D721Med (cell line): Measurements from ENCODE around the gene BCAR3.

Experiments
- DNase-seq: peaks from one replicate; pipeline ENCODE4 v3.0.0; 2011; ENCODE audit warnings: low spot score; ENCODE audit not compliant: insufficient read length
- FAIRE-seq: peaks from 2 replicates; lab custom pipeline; 2011; peaks lifted over from hg19 to GRCh38; lab: Jason Lieb, UNC
- TF ChIP-seq, protein P1 (sequence below): IDR thresholded peaks from 2 replicates; pipeline ENCODE4 v1.5.1; 2012; ENCODE audit warnings: mild to moderate bottlenecking, control low read depth; ENCODE audit not compliant: insufficient read depth; ENCODE audit errors: missing control alignments

Gene BCAR3

GRCh38 chr1:93577536-93578432 is 103.9 kb downstream of the BCAR3 start:
- TF ChIP-seq, protein P1, sequence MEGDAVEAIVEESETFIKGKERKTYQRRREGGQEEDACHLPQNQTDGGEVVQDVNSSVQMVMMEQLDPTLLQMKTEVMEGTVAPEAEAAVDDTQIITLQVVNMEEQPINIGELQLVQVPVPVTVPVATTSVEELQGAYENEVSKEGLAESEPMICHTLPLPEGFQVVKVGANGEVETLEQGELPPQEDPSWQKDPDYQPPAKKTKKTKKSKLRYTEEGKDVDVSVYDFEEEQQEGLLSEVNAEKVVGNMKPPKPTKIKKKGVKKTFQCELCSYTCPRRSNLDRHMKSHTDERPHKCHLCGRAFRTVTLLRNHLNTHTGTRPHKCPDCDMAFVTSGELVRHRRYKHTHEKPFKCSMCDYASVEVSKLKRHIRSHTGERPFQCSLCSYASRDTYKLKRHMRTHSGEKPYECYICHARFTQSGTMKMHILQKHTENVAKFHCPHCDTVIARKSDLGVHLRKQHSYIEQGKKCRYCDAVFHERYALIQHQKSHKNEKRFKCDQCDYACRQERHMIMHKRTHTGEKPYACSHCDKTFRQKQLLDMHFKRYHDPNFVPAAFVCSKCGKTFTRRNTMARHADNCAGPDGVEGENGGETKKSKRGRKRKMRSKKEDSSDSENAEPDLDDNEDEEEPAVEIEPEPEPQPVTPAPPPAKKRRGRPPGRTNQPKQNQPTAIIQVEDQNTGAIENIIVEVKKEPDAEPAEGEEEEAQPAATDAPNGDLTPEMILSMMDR = no peak
- DNase-seq = no peak
- no peak for FAIRE-seq

GRCh38 chr1:93576746-93577145 is 104.9 kb downstream of the BCAR3 start:
- TF ChIP-seq, protein P1 = no peak
- DNase-seq (no peak), FAIRE-seq (no peak)

- FAIRE-seq (no peak), DNase-seq (no peak)
- TF ChIP-seq, protein P1 = no peak
Observed at GRCh38 chr1:93576346-93576745, 105.3 kb downstream of the BCAR3 start.

GRCh38 chr1:93575621-93576284 is 105.9 kb downstream of the BCAR3 start:
- TF ChIP-seq, protein P1 = no peak
- FAIRE-seq (no peak), DNase-seq (no peak)

GRCh38 chr1:93574991-93575390 is 106.6 kb downstream of the BCAR3 start:
- no peak for DNase-seq
- TF ChIP-seq, protein P1 = no peak
- FAIRE-seq = no peak

DNA sequence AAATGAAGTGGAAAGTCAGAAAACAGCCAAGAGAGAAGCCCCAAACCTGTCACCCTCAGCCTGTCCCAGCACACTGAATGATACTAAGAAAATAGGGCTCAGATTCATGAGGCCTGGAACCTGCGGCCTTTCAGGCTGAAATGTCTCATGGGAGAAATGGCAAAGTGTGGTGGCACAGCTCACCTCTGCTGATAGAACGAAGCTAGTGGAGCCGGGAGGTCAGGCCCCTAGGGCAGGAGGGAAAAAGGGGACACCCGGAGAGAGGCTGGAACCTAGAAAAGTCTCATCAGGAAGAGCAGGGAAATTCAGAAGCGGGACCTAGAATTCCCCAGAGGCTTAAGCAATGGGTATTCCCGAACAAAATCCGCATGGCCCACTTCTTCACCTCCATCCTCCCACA is 107.1 kb downstream of the BCAR3 start:
- TF ChIP-seq, protein P1 = no peak
- no peak for DNase-seq
- no peak for FAIRE-seq
